Smooth muscle cell (in vitro differentiated cells): ENCODE data around the gene BBLN. TPM values are rescaled to one million over a fixed set of nuclear protein-coding genes. Genes with fewer than 3 reads are reported as not detected.

Experiments
- DNase-seq: peaks from one replicate; lab custom pipeline; 2025; ENCODE audit not compliant: unreplicated experiment; lab: John Stamatoyannopoulos, UW
- H2AFZ ChIP-seq: fragments of 200-600 bp; sonication (generic); 2 replicates; pipeline ENCODE4 v1.6.0; 2016; ENCODE audit warnings: antibody characterized with exemption, low read depth, mild to moderate bottlenecking
- H3F3A ChIP-seq: fragments of 200-600 bp; sonication (generic); 2 replicates; pipeline ENCODE4 v1.6.0; 2017; ENCODE audit warnings: antibody characterized with exemption, low read depth
- H3K27ac ChIP-seq: fragments of 200-600 bp; sonication (generic); 2 replicates; pipeline ENCODE4 v1.5.1; 2016; ENCODE audit warnings: low read depth, mild to moderate bottlenecking
- H3K27me3 ChIP-seq: fragments of 200-600 bp; sonication (generic); 2 replicates; pipeline ENCODE4 v1.6.1; 2016; ENCODE audit warnings: low read depth, mild to moderate bottlenecking
- H3K36me3 ChIP-seq: fragments of 200-600 bp; sonication (generic); 2 replicates; pipeline ENCODE4 v1.5.1; 2016; ENCODE audit warnings: low read depth
- H3K4me1 ChIP-seq: fragments of 200-600 bp; sonication (generic); 2 replicates; pipeline ENCODE4 v1.5.1; 2016; ENCODE audit warnings: low read depth
- H3K4me2 ChIP-seq: fragments of 200-600 bp; sonication (generic); 2 replicates; pipeline ENCODE4 v1.6.0; 2016; ENCODE audit warnings: mild to moderate bottlenecking
- H3K4me3 ChIP-seq: fragments of 200-600 bp; sonication (generic); 2 replicates; pipeline ENCODE4 v1.5.1; 2016; ENCODE audit warnings: mild to moderate bottlenecking
- H3K79me2 ChIP-seq: fragments of 200-600 bp; sonication (generic); 2 replicates; pipeline ENCODE4 v1.6.0; 2016; ENCODE audit warnings: low read depth, mild to moderate bottlenecking
- H3K9ac ChIP-seq: fragments of 200-600 bp; sonication (generic); 2 replicates; pipeline ENCODE4 v1.6.0; 2016; ENCODE audit warnings: low read depth
- H3K9me3 ChIP-seq: fragments of 200-600 bp; sonication (generic); replicated peaks from 2 replicates; pipeline ENCODE4 v1.5.1; 2016; ENCODE audit warnings: low read depth
- H4K20me1 ChIP-seq: fragments of 200-600 bp; sonication (generic); 2 replicates; pipeline ENCODE4 v1.6.0; 2016; ENCODE audit warnings: low read depth
- CTCF ChIP-seq: fragments of 200-600 bp; sonication (generic); IDR thresholded peaks from 2 replicates; pipeline ENCODE4 v1.5.1; 2017; ENCODE audit warnings: borderline replicate concordance, mild to moderate bottlenecking, antibody characterized with exemption; ENCODE audit not compliant: insufficient read depth, poor library complexity, severe bottlenecking
- WGBS: methylation state at CpG from one replicate; pipeline ENCODE4 v1.1.7; 2016; ENCODE audit warnings: low lambda C conversion rate; 5-methylcytosine and 5-hydroxymethylcytosine counted together
- polyA plus RNA-seq: library from polyadenylated mRNA; unstranded; fragments of >200 nt; fragmentation: Nextera tagmentation; extraction: Ambion mirVana; gene quantifications from 2 replicates; pipeline ENCODE4 v1.2.1, GENCODE V29; 2016
- total RNA-seq: library from RNA; depleted of rRNA; stranded (reverse); fragments of >200 nt; gene quantifications from 2 replicates; pipeline ENCODE4 v1.2.3, GENCODE V29; 2014

BBLN gene
- total and polyA plus RNA-seq, 2 experiments from 2014 or later, result 133 to 229 TPM

GRCh38 chr9:128120061-128120740 is 39.9 kb upstream of the BBLN start:
- Histone ChIP-seq H2AFZ (no peak overlapping the region), H3K4me3 (no peak overlapping the region), H3K9ac (no peak overlapping the region), H3F3A (no peaks in the 10 kb centered on the region), H4K20me1 (peaks cover 5% of the 10 kb centered on the region), H3K79me2 (no peaks in the 10 kb centered on the region), H3K4me2 (no peak overlapping the region), H3K4me1 (no peaks in the 10 kb centered on the region), H3K36me3 (no peaks in the 10 kb centered on the region), H3K27me3 (no peaks in the 10 kb centered on the region), H3K27ac (no peak overlapping the region), H3K9me3 (no peaks in the 10 kb centered on the region)
- DNase-seq, result no peak
- no peak for TF ChIP-seq CTCF
- 95% methylated on average over 20 of the region's 20 CpGs for WGBS

GRCh38 chr9:128120741-128121465 is 39.2 kb upstream of the BBLN start:
- DNase-seq, result no peak
- H3K27ac ChIP-seq, result no peak overlapping the region

GRCh38 chr9:128121466-128121810 is 38.6 kb upstream of the BBLN start:
- no peak overlapping the region for H2AFZ ChIP-seq
- no peak overlapping the region for H3K4me2 ChIP-seq
- no peak overlapping the region for H3K27ac ChIP-seq
- H3K36me3 ChIP-seq, result no peaks in the 10 kb centered on the region
- H3K27me3 ChIP-seq, result no peaks in the 10 kb centered on the region
- H4K20me1 ChIP-seq, result peaks cover 12% of the 10 kb centered on the region
- no peak overlapping the region for H3K9ac ChIP-seq
- H3K4me3 ChIP-seq, result no peak overlapping the region
- no peaks in the 10 kb centered on the region for H3K79me2 ChIP-seq
- H3K4me1 ChIP-seq, result no peaks in the 10 kb centered on the region
- no peaks in the 10 kb centered on the region for H3F3A ChIP-seq
- no peak for DNase-seq
- H3K9me3 ChIP-seq, result no peaks in the 10 kb centered on the region
- WGBS, result 97% methylated on average over 5 of the region's 5 CpGs
- no peak for TF ChIP-seq CTCF

More at GRCh38 chr9:128120741-128121465, 39.2 kb upstream of the BBLN start:
- Histone ChIP-seq H3K27me3 (no peaks in the 10 kb centered on the region), H4K20me1 (peaks cover 12% of the 10 kb centered on the region), H3F3A (no peaks in the 10 kb centered on the region), H3K79me2 (no peaks in the 10 kb centered on the region), H3K9ac (no peak overlapping the region), H3K4me2 (no peak overlapping the region), H3K4me1 (no peaks in the 10 kb centered on the region), H3K36me3 (no peaks in the 10 kb centered on the region), H2AFZ (no peak overlapping the region), H3K4me3 (no peak overlapping the region), H3K9me3 (no peaks in the 10 kb centered on the region)
- TF ChIP-seq CTCF, result no peak
- WGBS, result 95% methylated on average over 29 of the region's 29 CpGs
